Retinal pigment epithelial cell (primary cell): Measurements from ENCODE around the gene GARNL3.

Experiments
- DNase-seq: peaks from one replicate; pipeline ENCODE4 v3.0.0-alpha.2; 2010; ENCODE audit warnings: low read depth
- H3K4me3 ChIP-seq: 2 replicates; pipeline ENCODE4 v1.5.1; 2011; ENCODE audit warnings: mild to moderate bottlenecking, low read length, control low read depth, moderate library complexity
- TF ChIP-seq, protein P1 (sequence below): conservative IDR thresholded peaks from 2 replicates; pipeline ENCODE4 v1.5.1; 2011; ENCODE audit warnings: low read depth, low read length, control low read depth, inconsistent platforms

Gene GARNL3

DNA sequence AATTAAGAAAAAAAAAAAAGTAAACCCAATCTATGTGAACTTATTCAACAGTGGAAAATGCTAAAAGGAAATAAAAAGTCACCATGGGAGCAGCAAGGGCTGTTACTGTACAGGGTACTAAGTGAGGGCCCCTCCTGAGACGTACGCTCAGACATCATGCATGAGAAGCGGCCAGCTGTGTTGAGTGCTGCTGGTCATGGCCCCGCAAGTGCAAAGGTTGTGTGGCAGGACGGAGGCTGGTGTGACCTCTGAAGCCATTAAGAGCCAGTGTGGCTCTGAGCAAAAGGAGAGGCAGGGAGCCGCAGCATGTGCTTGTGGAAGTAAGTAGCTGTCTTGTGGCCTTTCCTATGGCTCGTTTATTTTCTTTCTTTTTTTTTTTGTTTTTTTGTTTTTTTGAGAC lies 156.5 kb downstream of the GARNL3 start:
- TF ChIP-seq, protein P1, sequence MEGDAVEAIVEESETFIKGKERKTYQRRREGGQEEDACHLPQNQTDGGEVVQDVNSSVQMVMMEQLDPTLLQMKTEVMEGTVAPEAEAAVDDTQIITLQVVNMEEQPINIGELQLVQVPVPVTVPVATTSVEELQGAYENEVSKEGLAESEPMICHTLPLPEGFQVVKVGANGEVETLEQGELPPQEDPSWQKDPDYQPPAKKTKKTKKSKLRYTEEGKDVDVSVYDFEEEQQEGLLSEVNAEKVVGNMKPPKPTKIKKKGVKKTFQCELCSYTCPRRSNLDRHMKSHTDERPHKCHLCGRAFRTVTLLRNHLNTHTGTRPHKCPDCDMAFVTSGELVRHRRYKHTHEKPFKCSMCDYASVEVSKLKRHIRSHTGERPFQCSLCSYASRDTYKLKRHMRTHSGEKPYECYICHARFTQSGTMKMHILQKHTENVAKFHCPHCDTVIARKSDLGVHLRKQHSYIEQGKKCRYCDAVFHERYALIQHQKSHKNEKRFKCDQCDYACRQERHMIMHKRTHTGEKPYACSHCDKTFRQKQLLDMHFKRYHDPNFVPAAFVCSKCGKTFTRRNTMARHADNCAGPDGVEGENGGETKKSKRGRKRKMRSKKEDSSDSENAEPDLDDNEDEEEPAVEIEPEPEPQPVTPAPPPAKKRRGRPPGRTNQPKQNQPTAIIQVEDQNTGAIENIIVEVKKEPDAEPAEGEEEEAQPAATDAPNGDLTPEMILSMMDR = no peak
- no peak overlapping the region for H3K4me3 ChIP-seq
- DNase-seq = no peak

DNA sequence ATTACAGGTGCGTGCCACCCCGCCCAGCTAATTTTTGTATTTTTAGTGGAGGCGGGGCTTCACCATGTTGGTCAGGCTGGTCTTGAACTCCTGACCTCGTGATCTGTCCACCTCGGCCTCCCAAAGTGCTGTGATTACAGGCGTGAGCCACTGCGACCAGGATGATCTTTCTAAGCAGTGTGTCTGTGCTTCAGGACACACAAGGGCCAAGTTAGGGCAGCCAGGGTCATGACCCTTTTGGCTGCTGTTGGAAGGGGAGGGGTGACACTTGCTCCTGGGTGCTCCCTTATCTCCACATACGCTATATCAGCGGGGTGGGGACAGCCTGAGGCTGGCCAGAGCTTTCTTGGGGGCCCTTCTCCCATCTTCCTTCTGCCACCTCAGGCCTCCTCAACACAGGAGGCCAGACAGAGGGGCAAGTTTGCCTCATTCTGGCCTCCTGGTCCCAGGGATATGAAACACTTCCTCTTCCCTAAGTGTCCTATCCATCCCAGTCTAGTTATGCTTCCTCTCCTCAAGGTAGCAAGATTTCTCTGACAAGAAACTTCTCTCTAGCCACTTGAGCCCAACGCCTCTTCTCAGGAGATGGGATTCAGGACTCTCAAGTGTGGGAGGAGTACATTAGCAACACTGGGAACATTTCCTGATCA lies 157.7 kb downstream of the GARNL3 start:
- no peak overlapping the region for H3K4me3 ChIP-seq
- TF ChIP-seq, protein P1 = no peak
- DNase-seq = no peak

GRCh38 chr9:127422787-127423186 lies 158.2 kb downstream of the GARNL3 start:
- peak overlapping the region; percentile 98 for H3K4me3 ChIP-seq
- TF ChIP-seq, protein P1 = no peak
- no peak for DNase-seq

DNA sequence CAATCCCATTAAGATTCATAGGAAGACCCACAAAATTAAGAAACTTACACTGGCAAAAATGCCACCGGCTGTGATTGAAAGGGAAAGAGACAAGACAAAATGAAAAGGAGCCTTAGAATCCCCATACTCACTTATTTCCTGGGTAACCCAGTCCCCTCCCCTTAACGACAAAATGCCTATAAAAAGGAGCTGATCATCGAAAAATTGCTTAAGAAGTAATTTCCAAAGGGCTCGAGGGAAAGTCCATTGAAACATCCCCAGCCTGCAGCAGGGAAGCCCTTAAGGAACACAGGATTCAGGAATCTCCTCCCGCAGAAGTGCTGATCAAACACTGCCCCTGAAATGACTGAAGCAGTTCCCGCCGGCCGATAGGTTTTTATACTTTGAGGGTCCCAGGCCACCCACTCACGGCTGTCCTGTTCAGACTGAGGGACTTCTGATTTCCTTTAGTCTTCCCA lies 158.9 kb downstream of the GARNL3 start:
- DNase-seq = no peak
- H3K4me3 ChIP-seq = peak overlapping the region; percentile 98
- TF ChIP-seq, protein P1 = no peak

DNA sequence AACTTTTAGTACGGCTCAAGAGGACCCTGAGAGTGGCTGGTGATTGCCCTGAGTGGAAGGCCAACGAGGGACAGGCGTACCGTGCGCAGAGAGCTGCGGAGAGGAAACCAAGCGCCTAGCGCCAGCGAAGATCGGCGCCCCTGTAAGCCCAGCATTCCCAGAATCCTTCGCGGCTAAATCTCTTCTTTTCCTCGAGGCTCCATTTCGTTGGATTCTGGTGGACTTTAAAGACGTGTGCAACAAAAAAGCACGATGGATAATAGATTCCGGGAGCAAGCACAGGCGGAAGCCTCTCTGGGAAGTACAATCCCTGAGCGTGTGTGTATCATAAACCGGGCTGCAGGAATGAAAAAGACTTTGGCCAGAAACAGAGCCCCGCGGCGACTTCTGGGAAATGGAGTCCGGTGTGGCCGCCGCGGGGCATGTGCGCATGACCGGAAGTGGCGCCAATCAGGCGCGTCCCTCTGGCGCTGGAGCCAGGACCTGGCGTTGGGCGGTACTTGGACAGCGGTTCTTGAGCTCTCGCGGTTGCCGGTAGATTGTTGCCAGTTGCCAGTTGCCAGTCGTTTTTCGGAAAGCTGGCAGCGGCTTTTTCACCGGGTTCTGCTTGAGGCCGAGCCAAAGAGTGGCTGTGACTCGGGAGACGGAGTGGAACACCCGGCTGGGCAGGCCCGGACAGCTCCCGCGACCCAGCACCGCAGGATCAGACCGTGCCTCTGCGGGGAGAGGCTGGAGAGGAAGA lies 159.5 kb downstream of the GARNL3 start, which contains the start of gene ZNF79:
Gene ZNF79, plus strand, starts transcription at position 449 of the 742 bp plus-strand sequence. CDS start 406 bp downstream, outside the sequence.
- DNase-seq = peak; percentile 71
- peak within 1 kb of the TSS; percentile 98 for H3K4me3 ChIP-seq
- TF ChIP-seq, protein P1 = no peak

DNA sequence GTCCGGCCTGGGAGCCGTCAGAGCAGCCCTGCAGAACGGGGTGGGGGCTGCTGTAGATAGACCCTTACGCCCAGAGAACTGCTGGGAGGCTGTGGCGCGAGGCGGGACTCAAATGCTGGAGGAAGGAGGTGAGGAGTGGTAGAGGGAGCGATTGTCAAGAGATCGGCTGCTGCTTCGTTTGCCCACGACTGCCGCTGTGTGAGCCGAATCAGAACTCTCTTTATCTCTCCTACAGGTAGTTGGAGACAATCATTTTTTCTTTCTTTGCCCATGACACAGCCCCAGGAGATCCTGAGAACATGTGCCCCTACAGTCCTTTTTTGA lies 160.1 kb downstream of the GARNL3 start:
- TF ChIP-seq, protein P1 = no peak
- H3K4me3 ChIP-seq = peak overlapping the region; percentile 98
- no peak for DNase-seq

GRCh38 chr9:127426756-127427155 lies 162.2 kb downstream of the GARNL3 start:
- TF ChIP-seq, protein P1 = no peak
- no peak for DNase-seq
- H3K4me3 ChIP-seq = no peak overlapping the region
